MM.1S (cell line): ENCODE data around the gene SOX18.

Experiments
- CTCF ChIP-seq: fragments of 300-600 bp; sonication (generic); IDR thresholded peaks from 2 replicates; pipeline ENCODE4 v1.5.1; 2016; ENCODE audit warnings: antibody characterized with exemption, low read length, mixed read lengths
- EZH2phosphoT487 ChIP-seq: fragments of 300-600 bp; sonication (generic); IDR thresholded peaks from 2 replicates; pipeline ENCODE4 v1.6.1; 2018; ENCODE audit warnings: antibody characterized with exemption, low read length

DNA sequence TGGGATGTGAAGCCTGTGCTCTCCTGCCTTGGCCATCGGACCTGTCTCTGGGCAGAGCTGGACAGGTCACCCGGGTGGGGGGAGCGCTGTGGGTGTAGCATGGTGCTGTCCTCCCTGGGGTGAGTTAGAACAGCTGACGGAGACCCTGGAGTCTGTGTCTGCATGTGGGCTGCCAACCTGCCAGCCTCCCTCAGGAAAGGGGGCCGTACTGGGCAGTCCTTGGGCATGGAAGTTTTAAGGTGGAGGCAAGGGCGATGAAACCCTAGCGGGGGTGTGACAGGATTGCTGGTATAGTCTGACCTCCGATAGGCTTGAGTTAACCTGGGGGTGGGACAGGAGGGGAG is 2.4 kb downstream of the SOX18 start:
- no peak for TF ChIP-seq CTCF
- TF ChIP-seq EZH2phosphoT487, result no peak
